Measurements from ENCODE around the gene CIB4. TPM values are rescaled to one million over a fixed set of nuclear protein-coding genes. Genes with fewer than 3 reads are reported as not detected.

CIB4 gene
- total RNA-seq, 2 donors from 2014 or later = not detected

GRCh38 chr2:26579723-26580040 is 61.5 kb downstream of the CIB4 start:
- ATAC-seq = no peak
- DNase-seq = no peak
- intact Hi-C loops (cut with DNase I, micrococcal nuclease) = no loop called here

GRCh38 chr2:26579025-26579722 is 62.0 kb downstream of the CIB4 start:
- no peak for ATAC-seq
- intact Hi-C loops (cut with DNase I, micrococcal nuclease) = no loop called here
- peak in 1 of 2 donors; percentile 8 for DNase-seq

GRCh38 chr2:26578581-26578980 is 62.6 kb downstream of the CIB4 start:
- intact Hi-C loops (cut with DNase I, micrococcal nuclease) = no loop called here
- ATAC-seq = no peak
- no peak for DNase-seq

DNA sequence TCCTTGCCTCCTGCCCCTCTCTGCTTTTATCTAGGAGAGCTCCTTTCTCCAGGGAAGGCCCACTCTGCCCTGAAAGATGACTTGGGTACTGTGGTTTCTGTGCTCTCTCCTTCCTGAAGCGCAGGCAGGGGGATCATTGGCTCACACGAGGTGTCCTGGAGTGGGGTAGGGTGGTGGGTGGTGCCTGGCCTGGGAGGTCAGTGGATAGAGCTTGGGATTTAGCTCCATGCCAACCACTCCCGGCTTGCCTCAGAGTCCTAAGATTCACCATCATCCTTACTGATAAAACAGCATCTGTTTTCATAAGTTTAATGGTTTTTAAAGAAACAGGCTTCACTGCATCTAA is 63.1 kb downstream of the CIB4 start:
- ATAC-seq (no peak), DNase-seq (no peak)
- intact Hi-C loops (cut with DNase I, micrococcal nuclease) = no loop called here

DNA sequence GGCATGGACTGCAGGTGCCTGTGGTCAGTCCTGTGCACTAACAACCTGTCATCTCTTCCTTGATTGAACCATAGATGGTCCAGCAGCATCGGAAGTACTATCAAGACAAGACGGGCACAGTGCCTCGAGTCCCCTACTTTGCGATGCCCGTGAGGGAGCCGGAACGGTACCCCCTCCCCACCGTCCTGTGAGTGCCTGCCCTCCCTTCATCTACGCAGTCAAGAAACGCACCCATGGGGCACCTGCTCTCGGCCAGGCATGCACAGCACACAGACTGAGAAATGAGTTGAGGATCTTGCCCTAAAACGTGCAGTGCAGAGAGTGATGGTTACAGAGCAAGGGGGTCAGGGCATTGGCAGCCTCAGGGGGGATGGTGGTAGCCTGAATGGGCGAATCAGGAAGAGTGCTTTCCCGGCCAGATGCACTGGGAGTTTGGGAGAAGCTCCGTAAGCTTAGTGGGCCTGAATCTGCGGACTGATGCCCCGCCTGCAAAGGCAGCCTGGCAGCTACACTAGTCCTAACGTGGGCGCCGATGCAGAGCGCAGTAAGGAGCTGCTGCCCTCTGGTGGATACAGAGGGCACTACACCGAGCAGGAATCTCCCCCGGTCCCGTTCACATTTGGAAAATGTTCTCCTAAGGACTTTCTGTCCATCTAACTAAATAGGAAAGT is 63.6 kb downstream of the CIB4 start:
- DNase-seq = peak; percentile 32 to 65
- intact Hi-C loops (cut with DNase I, micrococcal nuclease) = no loop called here
- ATAC-seq = peak; percentile 79

DNA sequence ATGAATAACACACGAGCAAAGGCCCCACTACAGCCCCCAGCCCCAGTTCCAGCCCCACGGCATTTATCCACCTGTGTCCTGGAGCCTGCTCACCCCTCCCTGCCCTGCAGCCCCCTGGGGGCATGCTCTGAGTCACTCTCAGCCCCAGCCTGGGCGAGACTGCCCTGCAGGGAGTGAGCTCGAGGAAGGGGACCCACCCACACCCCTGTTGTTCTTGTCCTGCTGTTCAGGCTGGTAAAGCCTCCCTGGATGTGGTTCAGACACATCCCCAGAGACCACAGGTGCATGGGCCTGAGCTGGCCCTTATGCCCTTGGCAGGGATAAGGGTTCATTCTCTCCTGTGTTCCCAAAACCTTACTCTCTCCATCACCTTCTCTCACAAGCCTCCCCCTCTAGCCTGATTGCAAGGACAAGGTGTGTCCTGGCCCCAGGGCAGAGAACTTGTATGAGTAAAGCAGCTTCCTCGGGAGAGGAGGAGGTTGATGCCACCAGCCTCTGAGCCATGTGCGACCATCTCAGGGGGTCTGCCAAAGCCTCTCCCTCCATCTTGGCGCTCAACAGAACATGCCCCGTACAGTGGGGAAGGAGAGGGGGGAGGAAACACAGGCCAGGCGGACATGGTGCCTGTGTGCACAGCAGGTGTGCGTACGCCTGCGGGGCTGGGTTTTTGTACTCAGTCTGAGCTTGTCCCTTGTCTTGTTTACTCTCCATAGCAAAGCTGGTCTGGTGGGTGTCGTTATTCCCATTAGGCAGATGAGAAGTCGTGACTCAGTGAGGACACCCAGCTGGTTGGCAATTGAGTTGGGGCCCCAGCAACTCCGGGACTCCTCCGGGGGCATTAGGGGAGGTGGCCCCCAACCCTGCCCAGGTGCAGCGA is 64.4 kb downstream of the CIB4 start:
- DNase-seq = no peak
- intact Hi-C loops (cut with DNase I, micrococcal nuclease) = no loop called here
- ATAC-seq = no peak

- DNase-seq = no peak
- ATAC-seq = no peak
- intact Hi-C loops (cut with DNase I, micrococcal nuclease) = no loop called here
These were observed 65.2 kb downstream of the CIB4 start for GRCh38 chr2:26575836-26576564.

- ATAC-seq (no peak), DNase-seq (no peak)
- intact Hi-C loops (cut with DNase I, micrococcal nuclease) = no loop called here
These were observed 66.1 kb downstream of the CIB4 start for GRCh38 chr2:26574900-26575560.

DNA sequence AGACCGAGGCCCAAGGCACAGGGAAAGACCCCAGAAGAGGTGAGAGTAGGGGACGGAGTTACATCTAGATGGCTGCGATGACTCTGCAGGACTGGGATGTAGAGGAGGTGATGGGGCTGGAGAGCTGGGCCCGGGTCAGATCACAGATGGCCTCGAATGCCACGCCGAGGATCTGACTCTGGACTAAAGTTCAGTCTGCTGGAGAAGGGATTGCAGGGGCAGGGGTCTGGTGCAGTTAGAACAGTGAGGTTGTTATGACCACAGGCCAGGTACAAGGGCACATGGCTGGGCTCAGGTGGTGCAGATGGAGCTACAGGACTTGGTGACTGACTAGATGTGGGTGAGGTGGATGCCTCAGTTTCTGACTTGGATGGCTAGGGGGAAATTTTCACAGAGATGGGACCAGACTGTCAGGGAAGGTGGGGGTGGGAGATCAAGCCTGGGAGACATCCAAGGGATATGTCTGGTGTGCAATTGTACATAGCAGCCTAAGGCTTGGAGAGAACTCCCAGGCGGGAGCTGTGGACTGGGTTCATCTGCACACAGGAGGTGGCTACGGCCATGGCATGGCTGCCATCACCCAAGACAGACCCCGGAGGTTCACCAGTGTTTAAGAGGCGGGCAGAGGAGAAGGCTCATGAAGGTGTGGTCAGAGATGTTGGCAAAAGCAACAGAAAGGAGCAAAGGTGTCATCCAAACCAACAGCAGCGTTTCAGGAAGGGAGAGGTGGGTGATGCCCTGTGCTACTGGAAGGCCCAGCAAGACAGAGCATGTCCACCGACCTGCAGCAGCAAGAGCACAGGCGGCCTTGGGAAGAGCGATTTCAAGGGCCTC is 66.9 kb downstream of the CIB4 start:
- intact Hi-C loops (cut with DNase I, micrococcal nuclease) = no loop called here
- no peak for ATAC-seq
- DNase-seq = no peak

DNA sequence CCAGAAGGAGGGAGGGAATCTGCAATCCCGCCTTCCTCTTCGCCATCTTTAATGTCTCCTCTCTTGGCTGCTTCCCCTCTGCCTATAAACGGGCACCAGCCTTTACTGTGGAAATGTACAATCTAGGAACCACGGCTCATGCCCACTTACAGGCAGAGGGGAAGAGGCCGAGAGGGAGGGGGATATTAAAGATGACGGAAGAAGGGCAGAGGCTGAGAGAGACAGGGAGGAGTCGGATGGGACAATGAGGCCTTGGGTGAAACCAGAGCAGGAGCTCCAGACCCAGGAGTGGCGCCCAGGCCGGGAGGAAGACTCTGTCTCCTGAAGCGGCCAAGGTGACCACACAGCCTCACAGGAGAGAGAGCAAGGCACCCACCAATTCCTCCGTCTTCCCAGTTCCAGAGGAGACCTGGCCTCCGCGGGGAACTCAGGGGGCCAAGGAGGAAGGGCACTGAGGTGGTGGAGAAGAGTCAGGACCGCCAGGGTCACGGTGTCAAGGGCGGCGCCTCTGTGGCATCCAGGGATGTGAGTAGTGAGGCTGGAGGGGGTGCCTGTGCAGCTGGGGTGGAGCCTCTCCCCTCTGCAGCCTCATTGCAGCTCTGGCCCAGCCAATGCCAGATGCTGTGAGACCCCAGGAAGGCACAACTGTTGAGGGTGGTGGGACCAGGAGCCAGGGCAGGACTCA is 67.8 kb downstream of the CIB4 start:
- no peak for DNase-seq
- ATAC-seq = no peak
- intact Hi-C loops (cut with DNase I, micrococcal nuclease) = no loop called here

- intact Hi-C loops (cut with DNase I, micrococcal nuclease) = no loop called here
- no peak for DNase-seq
- no peak for ATAC-seq
These were observed 68.6 kb downstream of the CIB4 start for GRCh38 chr2:26572591-26572990.

DNA sequence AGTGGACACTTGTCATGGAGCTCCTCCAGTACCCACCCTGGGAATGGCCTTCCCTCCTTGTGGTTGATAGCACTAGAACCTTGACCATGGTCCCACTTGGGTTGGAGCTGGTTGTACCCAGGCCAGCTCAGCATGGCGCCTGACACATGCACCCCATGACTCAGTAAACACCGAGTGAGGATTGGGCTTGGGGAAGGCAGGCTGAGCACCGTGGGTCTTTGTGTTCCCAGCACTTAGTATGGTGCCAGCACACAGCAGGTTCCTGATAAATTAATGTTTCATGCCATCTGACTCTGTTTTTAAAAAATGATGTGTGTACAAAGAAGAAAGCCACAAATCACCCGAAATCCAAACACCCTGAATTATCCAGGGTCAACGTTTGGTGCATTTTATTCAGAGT is 69.8 kb downstream of the CIB4 start:
- intact Hi-C loops (cut with DNase I, micrococcal nuclease) = no loop called here
- no peak for DNase-seq
- no peak for ATAC-seq

DNA sequence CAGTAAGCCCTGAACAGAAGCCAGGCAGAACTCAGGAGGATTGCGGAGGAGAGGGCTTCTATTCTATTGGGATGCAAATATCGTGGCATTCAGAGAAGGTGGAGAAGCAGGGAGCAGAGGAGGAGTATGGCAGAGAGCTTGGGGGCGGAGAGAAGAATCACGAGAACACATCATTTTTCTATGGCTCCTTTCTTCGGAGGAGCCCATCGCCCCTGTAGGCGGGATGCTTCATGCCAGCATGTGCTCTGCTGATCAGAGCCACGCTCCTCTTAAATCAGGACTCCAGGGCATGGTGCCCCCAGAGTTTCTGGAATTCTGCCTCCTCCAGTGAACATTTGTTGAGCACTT is 71.1 kb downstream of the CIB4 start:
- DNase-seq (no peak), ATAC-seq (no peak)
- intact Hi-C loops (cut with DNase I, micrococcal nuclease) = no loop called here

GRCh38 chr2:26569216-26570082 is 71.7 kb downstream of the CIB4 start:
- intact Hi-C loops (cut with DNase I, micrococcal nuclease) = no loop called here
- no peak for ATAC-seq
- no peak for DNase-seq

DNA sequence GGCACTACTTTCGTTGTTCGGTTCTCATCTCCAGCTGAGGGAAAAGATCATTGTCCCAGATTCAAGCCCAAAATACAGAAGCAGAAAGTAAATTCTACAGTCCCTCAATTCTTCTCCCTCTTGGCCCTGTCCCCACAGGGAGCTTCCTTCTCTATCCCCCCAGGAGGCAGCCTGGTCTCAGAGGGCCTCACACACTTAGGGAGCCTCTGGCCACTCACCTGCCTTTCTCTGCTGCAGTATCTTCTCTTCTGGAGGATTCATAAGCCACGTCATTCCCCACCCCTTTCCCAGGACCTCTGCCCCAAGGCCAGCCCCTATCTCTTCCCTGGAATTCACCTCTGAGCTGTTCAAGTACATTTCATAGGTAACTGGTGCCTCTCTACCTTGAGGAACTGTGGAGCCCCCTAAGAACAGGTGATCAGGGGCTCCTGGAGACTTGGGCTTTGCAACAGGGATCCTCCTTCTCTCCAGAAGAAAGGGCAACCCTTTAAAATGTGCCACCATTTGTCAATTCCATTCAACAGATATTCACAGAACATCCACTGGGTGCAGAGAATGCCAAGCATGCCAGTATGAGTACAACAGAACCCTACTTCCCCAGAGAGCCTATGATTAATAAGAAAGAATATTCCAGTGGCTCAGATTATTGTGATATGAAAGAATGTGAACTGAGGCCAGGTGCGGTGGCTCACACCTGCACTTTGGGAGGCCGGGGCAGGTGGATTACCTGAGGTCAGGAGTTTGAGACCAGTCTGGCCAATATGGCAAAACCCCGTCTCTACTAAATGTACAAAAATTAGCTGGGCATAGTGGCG is 72.9 kb downstream of the CIB4 start:
- DNase-seq = no peak
- intact Hi-C loops (cut with DNase I, micrococcal nuclease) = no loop called here
- no peak for ATAC-seq

GRCh38 chr2:26567534-26567933 is 73.6 kb downstream of the CIB4 start:
- no peak for DNase-seq
- intact Hi-C loops (cut with DNase I, micrococcal nuclease) = no loop called here
- ATAC-seq = no peak

Measured in left colon (tissue), 2 donors.